Inferior parietal cortex (tissue), 1 donor: ENCODE measurements around the gene DCDC2C.
A peak's percentile ranks its signal among the peaks of the same experiment; 100 is the strongest.

ENCODE experiments used
- DNase-seq: peaks from one replicate; pipeline ENCODE4 v3.0.0-alpha.2; 2016; ENCODE audit errors: extremely low spot score

Gene DCDC2C

DNA sequence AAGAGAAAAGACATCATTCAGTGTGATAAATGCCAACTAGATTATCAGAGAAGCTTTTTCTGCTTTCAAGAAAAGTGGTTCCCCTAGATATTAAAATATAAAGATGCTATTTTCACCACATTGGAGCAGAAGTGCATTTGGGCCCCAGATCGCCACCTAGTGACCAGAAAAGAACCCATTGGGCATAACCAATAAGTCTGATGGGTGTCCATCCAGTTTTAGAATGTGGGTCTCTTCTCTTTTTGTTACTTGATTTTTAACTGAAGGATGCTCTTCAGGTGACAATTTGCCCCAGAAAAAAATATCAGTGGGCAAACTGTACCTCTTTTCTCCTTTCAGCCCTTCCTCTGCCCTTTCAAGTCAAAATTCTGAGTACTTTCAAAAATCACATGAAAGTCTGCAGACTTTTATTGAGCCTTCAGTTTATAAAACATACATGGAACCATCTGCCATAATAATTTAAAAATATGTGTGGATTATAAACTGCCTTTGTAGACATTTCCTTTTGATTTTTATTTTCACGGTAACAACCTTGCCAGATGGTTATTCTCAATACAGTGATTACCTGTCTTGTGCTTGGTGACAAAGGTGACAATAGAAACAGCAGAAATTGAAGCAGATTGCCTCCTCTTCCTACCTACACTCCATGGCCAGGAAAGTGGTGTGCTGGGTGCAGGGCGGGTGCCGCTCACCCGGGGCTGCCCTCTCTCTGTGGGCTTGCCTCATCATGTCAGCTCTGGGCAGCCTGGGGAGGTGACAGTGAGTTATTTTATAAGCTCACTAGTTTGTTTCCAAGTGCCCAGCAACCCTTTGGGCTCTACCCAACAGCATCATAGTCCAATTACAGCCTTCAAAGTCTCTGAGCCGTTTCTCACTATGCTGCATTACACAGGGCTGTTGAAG lies 124.5 kb downstream of the DCDC2C start:
- DNase-seq = peak; percentile 28

DNA sequence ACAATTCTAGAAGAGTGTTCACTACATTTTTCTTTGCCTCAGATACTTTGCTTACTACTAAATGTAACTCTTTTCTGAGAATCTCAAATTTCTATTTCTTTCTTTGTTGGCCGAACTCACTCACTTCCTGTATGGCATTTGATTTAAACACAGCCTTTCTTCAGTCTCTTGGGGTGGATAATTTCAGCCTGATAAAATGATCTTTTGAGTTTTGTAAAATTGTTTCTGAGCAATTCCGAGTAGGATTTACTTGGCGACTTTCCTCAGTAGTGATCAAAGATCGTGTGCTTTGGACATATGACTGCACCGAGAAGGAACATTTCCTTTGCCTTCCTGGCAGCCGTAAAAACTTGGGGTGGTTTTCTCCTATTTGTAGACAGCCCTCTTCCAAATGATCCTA lies 127.4 kb downstream of the DCDC2C start:
- DNase-seq = no peak

DNA sequence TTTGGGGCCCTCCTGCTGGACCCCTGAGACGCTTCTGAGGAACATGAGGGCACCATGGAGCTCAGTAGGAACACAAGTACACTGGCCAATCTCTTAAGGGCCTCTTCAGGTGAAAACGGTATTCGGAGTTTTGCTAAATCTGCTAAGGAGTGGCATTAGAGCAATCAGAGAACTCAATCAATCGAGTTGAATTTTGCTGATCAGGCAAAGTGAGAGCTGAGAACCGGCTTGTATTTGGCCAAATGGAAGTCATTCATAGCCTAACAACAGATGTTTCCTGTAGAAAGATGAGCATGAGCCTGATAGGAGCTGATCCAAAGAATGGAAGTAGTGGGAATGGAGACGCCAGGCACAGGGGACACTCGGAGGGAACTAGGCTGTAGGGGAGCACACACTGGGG lies 133.7 kb downstream of the DCDC2C start:
- no peak for DNase-seq

DNA sequence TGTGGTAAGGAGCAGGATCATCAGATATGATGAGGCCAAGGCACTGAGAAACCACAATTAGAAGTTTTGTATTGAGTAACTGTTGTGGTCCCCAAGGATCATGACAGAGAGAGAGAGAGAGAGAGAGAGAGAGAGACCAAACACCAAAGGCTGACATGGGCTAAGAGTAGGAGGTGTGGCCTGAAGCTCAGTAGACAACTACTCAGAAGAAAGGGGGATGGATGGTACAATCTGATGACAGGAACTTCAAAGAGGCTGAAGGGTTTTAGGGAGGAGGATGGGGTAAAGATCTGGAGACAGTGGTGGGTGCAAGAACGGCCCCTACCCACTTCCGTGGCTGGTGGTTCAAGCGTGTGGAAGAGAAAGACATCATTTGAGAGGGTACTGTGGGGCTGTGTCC lies 135.0 kb downstream of the DCDC2C start:
- no peak for DNase-seq

DNA sequence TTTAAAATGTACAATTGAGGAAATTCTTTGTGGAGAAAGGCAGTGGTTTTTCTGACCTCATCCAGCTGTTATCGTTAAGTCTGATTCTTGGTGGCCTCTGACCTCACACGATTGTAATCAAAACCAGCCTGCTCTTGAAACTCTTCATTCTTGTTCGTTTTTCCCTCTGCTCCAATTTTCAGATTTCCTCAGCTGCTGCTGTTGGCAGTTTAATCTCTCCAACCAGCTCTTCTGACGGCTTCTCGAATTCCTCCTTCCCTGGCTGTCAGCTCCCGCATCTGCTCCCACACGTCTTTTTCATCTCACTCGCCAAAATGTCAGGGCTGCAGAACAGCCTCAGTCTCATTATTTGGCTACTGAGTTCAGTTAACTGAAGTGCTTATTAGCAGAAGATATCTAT lies 136.1 kb downstream of the DCDC2C start:
- peak; percentile 5 for DNase-seq

DNA sequence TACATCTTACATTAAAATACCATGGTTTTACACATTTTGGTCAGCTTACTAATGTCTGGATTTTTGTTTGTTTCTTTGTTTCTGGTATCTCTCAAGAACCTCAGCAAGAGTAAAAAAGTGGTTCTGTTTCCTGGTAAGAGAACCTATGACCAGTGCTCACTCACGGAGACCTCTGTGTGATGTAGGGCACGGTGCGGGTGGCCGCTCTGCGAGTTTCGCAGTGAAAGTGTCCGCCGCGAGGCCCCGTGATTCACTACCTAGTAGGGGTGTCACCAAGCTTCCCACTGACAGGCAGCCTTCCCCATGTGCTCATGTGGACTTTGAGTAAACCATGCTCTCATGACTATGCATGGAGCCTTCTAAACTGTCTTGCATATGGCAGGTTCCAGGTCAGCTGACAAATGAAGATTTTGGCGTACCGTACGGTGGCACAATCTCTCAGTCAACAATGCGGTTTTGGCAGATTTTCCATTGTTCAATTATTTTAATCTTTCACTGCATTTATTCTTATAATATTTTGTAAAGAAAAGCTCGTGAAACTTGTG lies 137.3 kb downstream of the DCDC2C start:
- DNase-seq = no peak

DNA sequence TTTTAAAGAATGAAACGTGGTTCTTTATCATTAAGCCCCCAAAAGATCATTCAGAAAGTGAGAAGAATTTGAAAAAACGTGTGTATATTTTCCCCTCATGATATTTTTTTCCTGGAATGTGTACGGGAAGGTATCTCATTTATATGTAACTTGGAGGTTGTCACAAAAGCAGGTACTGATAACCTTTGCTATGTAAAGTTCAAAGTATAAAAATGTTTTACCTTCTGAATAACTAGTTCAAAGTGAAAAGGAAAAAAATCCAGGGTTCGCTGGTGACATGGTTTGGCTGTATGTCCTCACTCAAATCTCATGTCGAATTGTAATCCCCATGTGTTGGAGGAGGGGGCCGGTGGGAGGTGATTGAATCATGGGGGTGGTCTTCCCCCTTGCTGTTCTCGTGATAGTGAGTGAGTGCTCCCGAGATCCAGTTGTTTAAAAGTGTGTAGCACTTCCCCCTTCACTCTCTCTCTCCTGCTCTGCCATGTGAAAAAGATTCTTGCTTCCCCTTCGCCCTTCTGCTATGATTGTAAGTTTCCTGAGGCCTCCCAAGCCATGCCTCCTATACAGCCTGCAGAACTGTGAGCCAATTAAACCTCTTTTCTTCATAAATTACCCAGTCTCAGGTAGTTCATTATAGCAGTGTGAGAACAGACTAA lies 144.2 kb downstream of the DCDC2C start:
- DNase-seq = no peak

DNA sequence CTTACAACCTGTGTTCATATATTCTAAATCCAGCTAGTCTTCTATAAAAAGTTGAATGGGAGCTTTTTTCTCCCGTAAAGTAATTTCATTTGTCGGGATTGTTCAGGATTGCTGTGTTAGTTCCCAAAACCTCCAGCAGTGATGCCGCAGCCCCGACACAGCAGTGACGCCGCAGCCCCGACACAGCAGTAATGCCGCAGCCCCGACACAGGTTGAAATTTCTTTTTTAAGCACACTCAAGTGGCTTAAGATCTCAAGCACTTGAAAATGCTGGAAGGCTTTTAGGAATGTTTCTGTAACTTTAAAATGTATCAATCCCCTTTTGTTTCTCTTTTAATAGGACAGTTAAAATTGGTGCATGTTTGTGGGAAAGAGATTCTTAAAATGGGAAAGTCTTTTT lies 145.4 kb downstream of the DCDC2C start:
- no peak for DNase-seq

DNA sequence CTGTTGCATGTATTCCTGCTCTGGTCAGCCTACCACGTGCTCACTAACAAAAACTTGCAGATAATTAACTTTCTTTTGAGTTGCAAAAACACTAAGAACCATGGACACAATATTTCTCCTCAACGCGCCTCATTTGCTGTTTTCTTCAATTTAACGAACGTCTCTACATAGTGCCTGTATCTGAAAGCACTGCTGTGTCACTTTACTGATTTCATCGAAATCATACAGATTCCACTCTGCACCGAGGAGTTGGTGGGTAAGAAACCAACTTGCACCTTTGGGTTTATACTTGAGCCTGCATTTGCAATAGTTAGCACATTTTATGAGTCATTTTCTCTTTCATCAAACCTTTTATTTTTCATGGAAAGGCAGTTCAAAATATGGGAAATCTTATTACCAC lies 145.8 kb downstream of the DCDC2C start:
- DNase-seq = no peak

DNA sequence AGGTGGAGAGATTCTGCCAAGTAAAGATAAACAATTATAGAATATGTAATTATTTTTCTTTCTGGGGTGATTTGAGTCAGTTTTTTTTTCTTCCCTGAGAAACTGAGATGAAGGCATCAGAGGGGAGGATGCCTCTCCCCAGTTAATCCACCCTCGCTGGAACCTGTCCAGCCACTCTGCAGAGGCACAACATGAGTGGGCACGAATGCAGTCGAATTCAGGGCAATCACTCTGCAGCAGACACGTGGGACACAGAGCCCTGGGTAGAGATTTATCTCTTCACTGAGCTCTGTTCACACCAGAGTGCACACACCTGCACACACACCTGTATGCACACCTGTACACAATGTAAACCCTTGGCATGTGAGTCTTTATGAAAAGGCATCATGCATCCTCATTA lies 154.2 kb downstream of the DCDC2C start:
- DNase-seq = no peak

DNA sequence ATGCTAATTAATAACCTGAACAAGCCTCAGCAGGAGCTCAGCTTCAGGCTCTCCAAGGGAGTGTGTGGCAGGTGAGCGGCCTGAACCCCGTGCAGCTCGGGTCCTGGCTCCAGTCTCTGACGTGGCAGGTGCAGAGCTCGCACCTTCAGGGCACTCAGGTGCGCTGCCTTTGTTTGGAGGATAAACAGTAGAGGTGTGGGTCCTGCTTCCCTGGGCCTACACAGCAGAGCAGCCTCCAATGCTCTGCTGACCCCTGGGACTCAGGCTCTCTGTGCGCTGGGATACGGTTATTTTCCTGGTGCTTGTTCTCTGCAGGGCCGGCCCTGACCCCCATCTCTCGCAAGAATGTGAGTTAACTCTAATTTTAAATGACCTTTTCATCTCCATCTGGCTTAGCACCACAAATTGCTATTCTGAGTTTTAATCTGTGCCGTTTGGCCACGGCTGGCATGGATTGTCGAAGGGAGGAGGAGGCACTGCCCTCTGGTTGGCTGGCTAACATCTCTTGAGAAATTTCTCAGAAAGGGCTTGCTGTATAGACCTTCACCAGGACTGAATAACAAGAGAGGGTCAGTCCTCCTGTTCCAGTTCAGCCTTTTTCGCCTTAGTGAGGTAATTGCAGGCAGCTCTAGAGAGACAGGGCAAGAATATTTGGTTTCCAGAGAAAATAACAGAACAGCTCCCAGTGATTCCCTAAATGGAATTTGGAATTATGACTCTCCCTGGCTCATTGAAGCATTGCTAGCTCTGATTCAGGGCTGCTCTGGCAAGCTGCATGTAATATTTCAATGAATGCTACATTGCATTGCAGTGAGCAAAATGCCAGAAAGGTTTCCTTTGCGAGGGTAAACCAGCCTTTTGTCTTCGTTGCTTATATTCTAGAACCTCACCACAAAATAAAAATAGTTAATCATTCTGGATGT lies 161.8 kb downstream of the DCDC2C start:
- no peak for DNase-seq

DNA sequence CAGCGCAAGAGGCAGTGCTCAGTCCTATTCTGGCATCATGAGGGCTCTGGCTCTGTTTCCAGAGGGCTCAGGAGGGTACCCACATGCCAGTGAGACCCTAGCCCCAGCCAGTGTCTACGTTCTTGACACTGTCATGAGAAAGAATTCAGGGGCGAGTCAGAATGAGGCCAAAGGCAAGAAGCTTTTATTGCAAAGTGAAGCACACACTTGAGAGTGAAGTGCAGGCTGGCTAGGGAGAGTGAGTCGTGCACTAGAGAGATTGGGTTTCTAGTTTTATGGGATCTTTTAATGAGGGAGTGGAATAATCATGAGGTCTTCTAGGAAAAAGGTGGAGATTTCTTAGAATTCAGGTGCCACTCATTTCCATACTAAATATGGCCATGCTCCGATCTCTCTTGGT lies 164.1 kb downstream of the DCDC2C start:
- DNase-seq = no peak

DNA sequence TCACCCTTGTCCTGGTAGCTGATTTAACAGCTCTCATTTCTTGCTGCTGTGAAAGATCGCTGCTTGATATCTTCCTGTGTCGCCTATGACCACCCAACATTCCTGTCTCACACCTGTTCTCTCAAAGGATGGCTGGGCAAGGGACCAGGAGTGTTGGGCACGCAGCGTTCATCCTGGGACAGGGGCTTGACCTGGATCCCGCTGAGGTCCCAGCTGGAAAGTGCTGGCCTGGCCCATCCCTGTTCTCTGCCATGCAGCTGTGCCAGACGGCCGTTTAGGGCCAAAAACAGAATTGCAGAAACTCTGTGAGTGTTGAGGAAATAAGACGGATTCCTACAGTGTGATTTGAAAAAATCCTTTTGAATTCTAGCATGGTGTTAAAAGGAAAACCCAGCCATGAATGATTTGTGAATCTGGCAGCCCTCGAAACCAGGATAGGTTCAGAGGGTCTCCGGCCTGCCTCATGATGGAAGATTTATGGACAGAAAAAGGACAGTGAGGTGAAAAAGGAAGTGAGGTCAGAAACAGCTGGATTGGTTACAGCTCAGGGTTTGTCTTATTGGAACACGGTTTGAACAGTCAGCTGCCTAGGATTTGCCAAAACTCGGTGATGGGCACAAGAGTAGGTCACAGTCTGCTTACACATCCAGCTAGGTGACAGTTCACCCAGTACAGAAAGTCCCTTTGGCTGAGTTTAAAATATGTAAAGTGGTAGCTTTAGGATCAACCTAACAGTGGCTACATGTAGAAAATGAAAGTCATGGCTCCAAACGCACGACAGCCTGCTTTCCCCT lies 164.8 kb downstream of the DCDC2C start:
- DNase-seq = no peak

DNA sequence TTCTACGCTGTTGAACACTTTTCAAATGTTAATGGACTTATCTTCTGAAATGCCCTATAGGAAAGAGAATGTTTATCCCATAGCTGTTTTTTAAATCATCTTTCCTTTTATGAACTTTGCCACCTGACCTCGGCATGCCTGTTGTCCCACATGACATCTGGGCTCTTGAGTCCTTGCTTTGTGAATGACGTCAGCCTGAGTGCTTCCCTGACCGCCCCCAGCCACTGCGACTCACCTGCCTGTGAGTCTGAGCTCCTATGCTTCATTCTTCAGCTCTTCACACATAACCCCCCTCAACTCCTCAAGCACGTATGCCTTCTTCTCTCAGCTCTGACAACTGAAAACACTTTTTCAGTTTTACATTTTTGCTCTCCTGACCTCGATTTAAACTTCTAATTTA lies 166.8 kb downstream of the DCDC2C start:
- no peak for DNase-seq

DNA sequence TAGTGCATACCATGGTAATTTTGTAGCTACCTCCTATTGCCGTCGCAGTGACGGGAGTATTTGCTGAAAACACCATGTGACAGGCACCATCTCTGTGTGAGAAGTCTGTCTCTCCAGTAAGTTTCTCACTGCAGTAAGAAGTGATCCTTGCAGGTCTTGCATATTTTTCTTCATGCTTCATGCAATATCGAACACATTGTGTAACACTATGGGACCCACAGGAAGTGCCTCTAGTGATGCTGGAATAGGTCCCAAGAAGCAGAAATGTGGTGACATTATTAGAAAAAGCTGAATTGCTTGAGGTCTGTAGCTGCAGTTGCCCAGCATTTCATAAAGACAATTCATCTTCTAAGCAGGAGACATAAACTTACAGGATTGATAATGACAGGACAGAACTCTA lies 167.6 kb downstream of the DCDC2C start:
- no peak for DNase-seq

DNA sequence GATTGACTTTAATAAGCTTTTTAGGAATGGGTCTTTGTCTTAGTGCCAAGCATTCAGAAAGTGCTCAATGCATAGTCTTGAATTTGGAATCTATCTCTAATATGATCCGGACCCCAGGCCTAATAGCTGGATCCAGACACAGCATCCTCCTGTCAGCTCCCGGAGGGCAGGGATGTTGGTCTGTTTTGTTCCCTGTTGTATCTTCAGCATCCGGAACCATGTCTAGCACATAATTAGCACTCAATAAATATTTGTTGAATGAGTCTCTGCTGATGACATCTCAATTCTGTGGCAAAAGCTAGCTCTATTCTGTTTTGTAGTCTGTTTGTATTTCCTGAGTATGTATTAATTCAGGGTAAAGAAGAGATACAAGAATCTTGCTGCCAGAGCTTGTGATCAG lies 169.1 kb downstream of the DCDC2C start:
- no peak for DNase-seq

DNA sequence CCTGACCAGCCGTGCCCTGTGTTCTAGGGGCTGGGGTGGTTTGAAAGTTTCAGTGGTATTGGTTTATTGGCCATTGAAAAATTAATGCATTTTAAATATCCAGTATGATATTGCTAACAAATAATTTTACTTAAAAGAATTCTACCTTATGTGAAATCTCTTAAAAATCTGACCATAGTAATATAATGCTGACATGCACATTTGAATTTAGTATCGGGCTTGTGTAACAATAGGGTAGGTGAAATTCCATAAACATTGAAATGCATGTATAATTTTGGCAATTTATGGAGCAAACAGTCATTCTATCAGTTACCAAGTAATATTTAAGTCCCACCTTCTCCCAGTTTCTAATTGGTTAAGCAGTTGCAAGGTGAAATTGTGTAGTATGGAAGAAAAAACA lies 170.5 kb downstream of the DCDC2C start:
- no peak for DNase-seq

DNA sequence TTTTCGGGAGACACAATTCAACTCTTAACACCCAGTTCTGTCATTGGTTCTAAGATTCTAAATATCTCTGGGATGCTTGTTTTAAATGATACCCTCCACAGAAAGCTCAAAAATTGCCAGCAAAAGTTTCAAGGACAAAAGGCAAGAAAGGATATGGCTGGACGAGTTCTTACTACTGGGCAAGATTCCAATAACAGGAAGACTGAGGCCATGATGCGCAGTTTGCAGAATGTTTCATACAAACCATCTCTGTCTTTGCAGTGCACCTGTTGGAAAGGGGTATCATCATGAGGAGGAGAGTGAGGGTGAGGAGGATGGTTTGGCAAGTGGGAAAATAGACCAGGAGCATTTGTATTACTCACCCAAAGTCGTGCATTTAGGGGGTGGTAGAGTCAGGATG lies 172.8 kb downstream of the DCDC2C start:
- no peak for DNase-seq

DNA sequence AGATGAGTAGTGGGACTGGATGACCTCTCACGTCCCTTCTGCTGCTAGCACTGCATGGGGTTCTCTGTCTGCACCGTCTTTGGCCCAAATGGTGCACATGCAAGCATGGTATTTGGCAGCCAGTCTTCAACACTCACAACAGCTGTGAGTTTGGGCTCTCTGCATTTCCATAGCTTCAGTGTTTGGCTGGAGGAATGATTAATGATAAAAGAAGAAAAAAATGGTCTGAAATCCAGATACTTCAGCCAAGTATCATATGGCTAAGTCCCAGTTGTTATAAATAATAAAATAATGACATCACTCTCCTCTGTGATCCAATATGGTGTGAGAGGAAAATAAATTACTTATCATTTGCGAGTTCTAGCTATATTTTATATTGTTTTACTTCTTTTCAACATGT lies 173.3 kb downstream of the DCDC2C start:
- no peak for DNase-seq

DNA sequence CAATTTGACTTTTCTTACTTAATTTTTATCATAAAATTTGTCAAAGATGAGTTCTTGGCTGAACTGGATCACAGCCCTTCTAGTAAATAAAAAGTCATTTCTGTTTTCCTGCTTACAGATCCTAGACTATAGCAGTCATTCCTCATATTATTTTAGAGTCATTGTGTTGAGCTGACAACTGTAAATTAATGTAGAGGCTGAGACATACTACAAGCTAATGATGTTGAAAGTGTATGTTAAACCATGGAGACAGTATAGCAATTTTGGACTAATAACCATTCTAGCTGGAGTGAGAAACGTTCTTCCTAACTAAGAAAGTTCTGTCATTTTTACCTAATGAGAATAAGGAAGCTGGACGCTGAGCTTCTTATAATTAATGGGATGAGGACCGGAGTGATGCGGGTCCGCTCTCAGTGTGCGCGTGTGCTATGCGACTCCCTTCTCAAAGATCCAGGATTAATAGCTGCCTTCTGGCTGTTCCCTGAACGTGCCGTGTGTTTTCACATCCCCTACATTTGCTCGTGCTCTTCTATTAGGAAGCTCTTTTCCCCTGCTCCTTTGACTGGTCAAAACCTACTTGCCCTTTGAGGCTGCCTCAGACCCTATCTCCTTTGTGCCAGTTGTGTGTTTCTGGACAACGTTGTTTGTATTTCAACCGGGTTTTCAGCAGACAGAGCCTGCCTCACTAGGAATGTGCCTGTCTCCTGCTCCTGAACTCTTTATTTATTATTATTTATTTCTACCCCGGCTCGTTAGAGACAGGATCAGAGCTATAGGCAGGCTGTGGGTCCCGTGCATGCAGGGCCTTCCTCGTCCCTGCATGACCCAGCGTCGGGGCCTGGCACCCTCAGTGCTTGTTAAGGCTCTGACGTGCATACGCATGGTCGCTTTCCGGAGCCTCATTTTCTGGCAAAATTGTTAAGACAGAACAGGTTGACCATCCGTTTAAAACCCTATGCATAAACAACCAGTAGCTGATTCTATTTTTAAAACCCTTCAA lies 182.6 kb downstream of the DCDC2C start:
- DNase-seq = no peak
